ENCODE data around the gene SRF. TPM values are rescaled to one million over a fixed set of nuclear protein-coding genes. Genes with fewer than 3 reads are reported as not detected.

SRF gene
- total RNA-seq, 1 experiment from 2014 or later: 46.2 TPM

DNA sequence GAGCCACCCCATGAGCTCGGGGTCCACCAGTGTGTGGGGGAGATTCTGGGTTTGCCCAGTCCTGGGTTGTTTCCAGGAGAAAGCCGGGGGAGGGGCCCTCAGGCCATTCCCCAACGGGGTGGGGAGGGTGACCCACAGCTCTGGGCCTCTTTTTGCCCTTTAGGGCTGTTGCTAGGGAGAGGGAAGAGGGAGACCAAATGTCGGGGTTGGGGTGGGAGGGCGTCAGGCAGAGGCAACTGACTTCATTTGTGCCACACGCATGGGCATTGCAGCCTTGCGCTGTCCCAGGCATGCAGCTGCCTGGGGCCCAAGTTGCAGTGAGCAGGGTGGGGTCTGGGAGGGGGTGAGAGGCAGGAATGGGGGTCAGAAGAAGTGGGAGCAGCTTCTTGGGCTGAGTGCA is 9.0 kb downstream of the SRF start (continued):
- TF ChIP-seq OVOL2 (CRISPR knock-in tag; IDR thresholded peaks at IDR 0.05; ENCODE audit: borderline replicate concordance): no peak

DNA sequence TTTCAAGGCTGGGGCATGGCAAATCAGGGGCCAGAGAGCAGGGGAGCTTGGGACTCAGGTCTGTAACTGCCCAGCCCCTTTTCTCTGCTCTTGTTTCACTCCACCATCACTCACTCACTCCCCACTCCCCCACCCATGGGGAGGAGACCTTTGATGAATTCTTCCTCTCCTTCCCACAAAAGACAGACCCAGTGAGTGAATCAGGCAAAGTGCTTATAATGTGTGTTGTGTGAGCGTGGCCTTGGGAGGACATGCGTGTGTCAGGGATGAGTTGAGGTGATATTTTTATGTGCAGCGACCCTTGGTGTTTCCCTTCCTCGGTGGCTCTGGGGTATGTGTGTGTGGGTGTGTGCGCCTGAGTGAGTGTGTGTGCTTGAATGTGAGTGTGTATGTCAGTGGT is 9.9 kb downstream of the SRF start:
- TF ChIP-seq ZNF396 (CRISPR knock-in tag; IDR thresholded peaks at IDR 0.05; ENCODE audit: borderline replicate concordance): no peak

DNA sequence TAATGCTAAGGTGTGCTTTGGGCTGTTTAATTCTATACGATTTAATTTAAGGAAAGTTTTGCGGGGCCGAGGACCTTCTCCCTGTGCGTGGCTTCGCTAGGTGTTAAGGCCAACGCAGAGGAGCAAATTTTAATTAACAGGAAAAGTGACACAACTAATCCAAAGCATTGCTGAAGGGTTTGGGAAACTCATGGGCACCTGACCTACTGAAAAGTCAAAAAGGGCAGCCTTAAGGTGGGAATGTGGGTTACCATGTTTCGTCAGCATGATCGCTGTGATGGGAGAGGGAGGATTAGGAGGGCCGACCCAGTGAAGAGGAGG is 10.5 kb downstream of the SRF start:
- H3K4me3 Mint-ChIP-seq: peak overlapping the region; percentile 89
- TF ChIP-seq, protein P1, sequence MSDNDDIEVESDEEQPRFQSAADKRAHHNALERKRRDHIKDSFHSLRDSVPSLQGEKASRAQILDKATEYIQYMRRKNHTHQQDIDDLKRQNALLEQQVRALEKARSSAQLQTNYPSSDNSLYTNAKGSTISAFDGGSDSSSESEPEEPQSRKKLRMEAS (CRISPR knock-in tag; IDR thresholded peaks at IDR 0.05): no peak
- TF ChIP-seq FOXJ3 (CRISPR knock-in tag; IDR thresholded peaks at IDR 0.05; ENCODE audit: borderline replicate concordance): no peak
- TF ChIP-seq ELF4 (CRISPR knock-in tag; IDR thresholded peaks at IDR 0.05; ENCODE audit: low read depth): no peak
- no peak for TF ChIP-seq JAZF1 (CRISPR knock-in tag; IDR thresholded peaks at IDR 0.05)
- no peak for TF ChIP-seq CREM (CRISPR knock-in tag; IDR thresholded peaks at IDR 0.05)
- no peaks in the 10 kb centered on the region; the same call in 1 of the 2 replicates for H3K27me3 Mint-ChIP-seq (ENCODE audit: low read depth)
- H3K4me1 Mint-ChIP-seq: peaks cover 20% of the 10 kb centered on the region
- peak; percentile 69; the same call in 1 of the 2 replicates for ATAC-seq
- CTCF ChIA-PET: interaction anchor here (0.8 to 1.6 kb wide), 6 partner anchors 9 to 315 kb away, joined by 3 to 11 read pairs (median 5); partner anchors contain the start of gene DNPH1
- POLR2A ChIA-PET: interaction anchor here (0.8 to 4.0 kb wide), 6 partner anchors 10 to 252 kb away, joined by 3 to 29 read pairs (median 3); partner anchors contain the start of genes CNPY3, CRIP3, DNPH1 and PTK7
- H3K9me3 Mint-ChIP-seq: no peaks in the 10 kb centered on the region
- peak overlapping the region; percentile 95 for H3K27ac Mint-ChIP-seq
- no peak for DNase-seq (ENCODE audit: low spot score)
- peaks cover 18% of the 10 kb centered on the region for H3K36me3 Mint-ChIP-seq

More for the DNA sequence above, 9.9 kb downstream of the SRF start:
- ChIA-PET POLR2A (interaction anchor here (1.3 to 4.0 kb wide), 3 partner anchors 10 to 251 kb away, joined by 3 to 29 read pairs (median 4); partner anchors contain the start of gene SRF), CTCF (interaction anchor here (1.2 kb wide), 2 partner anchors 10 to 48 kb away, joined by 4 to 5 read pairs; partner anchors contain the start of genes DNPH1 and SRF)
- DNase-seq (ENCODE audit: low spot score) (no peak), ATAC-seq (peak; percentile 8)
- no peaks in the 10 kb centered on the region; the same call in 1 of the 2 replicates for H3K27me3 Mint-ChIP-seq (ENCODE audit: low read depth)
- H3K36me3 Mint-ChIP-seq: peaks cover 24% of the 10 kb centered on the region
- peak overlapping the region; percentile 89 for H3K4me3 Mint-ChIP-seq
- peak overlapping the region; percentile 71 for H3K27ac Mint-ChIP-seq
- no peaks in the 10 kb centered on the region for H3K9me3 Mint-ChIP-seq
- peaks cover 20% of the 10 kb centered on the region for H3K4me1 Mint-ChIP-seq

DNA sequence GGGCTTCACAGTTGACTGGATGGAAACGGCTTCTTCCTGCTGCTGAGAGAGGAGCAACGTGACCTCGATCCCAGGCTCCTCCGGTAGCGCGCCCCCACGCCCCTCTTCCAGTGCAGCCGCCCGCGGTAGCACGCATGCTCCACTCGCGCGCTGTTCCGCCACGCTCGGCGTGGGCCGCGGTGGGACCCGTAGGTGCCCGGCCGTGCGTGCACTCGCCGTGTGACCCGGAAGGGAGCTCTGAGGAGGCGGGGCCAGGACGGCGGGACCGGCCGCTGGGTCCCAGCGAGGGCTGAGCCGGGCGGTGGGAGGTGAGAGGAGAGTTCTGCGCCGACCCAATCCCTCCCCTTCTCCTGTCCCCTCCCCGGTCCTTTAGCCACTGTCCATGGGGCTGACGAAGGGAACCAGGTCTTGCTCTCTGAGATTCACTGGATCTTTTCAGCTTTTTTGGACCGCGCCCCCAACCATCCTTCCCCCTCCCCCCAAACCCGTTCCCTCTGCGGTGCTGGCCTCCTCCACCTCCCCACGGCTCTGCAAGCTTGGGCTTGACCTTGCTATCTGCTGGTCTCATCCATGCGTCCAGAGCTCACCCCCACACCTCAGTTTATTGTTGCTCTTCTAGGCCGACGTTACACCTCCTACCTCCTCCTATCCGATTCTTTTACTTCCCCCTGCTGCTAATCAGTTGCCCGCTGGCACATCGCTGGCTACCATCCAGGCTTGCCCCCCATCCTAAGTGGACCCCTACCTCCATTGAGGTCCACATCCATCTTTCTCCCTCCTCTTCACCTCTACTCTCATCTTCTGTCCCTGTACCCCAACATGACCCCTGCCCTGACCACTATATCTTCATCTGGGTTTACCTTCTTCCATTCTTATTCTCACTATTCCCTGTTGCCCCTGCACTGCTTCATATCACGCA is 11.1 kb downstream of the SRF start, which contains the start of gene CUL9:
TSS of gene CUL9 (plus strand) at position 255 of the 919 bp plus-strand sequence. CDS start 2,115 bp downstream, outside the sequence.
- peak; percentile 79 for ATAC-seq
- POLR2A ChIA-PET: interaction anchor here (0.6 to 4.0 kb wide), 10 partner anchors 11 to 328 kb away, joined by 3 to 29 read pairs (median 4); partner anchors contain the start of genes CNPY3, CRIP3, DNPH1 and LRRC73
- H3K4me1 Mint-ChIP-seq: peaks cover 20% of the 10 kb centered on the region
- TF ChIP-seq ZNF423 (CRISPR knock-in tag; IDR thresholded peaks at IDR 0.05) (no peak), OVOL2 (CRISPR knock-in tag; IDR thresholded peaks at IDR 0.05; ENCODE audit: borderline replicate concordance) (no peak), ZNF219 (CRISPR knock-in tag; IDR thresholded peaks at IDR 0.05; ENCODE audit: borderline replicate concordance) (no peak), MXD4 (CRISPR knock-in tag; IDR thresholded peaks at IDR 0.05; ENCODE audit: borderline replicate concordance) (no peak), TCF7 (CRISPR knock-in tag; IDR thresholded peaks at IDR 0.05; ENCODE audit: low read depth) (no peak), JAZF1 (CRISPR knock-in tag; IDR thresholded peaks at IDR 0.05) (no peak), SMAD4 (CRISPR knock-in tag; IDR thresholded peaks at IDR 0.05) (no peak), RORB (CRISPR knock-in tag; IDR thresholded peaks at IDR 0.05) (no peak), FOXJ3 (CRISPR knock-in tag; IDR thresholded peaks at IDR 0.05; ENCODE audit: borderline replicate concordance) (no peak)
- TF ChIP-seq, protein P1 (CRISPR knock-in tag; IDR thresholded peaks at IDR 0.05): peak; percentile 91
- TF ChIP-seq, protein P2, sequence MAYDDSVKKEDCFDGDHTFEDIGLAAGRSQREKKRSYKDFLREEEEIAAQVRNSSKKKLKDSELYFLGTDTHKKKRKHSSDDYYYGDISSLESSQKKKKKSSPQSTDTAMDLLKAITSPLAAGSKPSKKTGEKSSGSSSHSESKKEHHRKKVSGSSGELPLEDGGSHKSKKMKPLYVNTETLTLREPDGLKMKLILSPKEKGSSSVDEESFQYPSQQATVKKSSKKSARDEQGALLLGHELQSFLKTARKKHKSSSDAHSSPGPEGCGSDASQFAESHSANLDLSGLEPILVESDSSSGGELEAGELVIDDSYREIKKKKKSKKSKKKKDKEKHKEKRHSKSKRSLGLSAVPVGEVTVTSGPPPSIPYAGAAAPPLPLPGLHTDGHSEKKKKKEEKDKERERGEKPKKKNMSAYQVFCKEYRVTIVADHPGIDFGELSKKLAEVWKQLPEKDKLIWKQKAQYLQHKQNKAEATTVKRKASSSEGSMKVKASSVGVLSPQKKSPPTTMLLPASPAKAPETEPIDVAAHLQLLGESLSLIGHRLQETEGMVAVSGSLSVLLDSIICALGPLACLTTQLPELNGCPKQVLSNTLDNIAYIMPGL (CRISPR knock-in tag; IDR thresholded peaks at IDR 0.05): peak; percentile 90
- TF ChIP-seq, protein P3, sequence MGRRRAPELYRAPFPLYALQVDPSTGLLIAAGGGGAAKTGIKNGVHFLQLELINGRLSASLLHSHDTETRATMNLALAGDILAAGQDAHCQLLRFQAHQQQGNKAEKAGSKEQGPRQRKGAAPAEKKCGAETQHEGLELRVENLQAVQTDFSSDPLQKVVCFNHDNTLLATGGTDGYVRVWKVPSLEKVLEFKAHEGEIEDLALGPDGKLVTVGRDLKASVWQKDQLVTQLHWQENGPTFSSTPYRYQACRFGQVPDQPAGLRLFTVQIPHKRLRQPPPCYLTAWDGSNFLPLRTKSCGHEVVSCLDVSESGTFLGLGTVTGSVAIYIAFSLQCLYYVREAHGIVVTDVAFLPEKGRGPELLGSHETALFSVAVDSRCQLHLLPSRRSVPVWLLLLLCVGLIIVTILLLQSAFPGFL (CRISPR knock-in tag; IDR thresholded peaks at IDR 0.05; ENCODE audit: borderline replicate concordance): no peak
- TF ChIP-seq, protein P4, sequence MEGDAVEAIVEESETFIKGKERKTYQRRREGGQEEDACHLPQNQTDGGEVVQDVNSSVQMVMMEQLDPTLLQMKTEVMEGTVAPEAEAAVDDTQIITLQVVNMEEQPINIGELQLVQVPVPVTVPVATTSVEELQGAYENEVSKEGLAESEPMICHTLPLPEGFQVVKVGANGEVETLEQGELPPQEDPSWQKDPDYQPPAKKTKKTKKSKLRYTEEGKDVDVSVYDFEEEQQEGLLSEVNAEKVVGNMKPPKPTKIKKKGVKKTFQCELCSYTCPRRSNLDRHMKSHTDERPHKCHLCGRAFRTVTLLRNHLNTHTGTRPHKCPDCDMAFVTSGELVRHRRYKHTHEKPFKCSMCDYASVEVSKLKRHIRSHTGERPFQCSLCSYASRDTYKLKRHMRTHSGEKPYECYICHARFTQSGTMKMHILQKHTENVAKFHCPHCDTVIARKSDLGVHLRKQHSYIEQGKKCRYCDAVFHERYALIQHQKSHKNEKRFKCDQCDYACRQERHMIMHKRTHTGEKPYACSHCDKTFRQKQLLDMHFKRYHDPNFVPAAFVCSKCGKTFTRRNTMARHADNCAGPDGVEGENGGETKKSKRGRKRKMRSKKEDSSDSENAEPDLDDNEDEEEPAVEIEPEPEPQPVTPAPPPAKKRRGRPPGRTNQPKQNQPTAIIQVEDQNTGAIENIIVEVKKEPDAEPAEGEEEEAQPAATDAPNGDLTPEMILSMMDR (IDR thresholded peaks at IDR 0.05): no peak
- TF ChIP-seq, protein P5, sequence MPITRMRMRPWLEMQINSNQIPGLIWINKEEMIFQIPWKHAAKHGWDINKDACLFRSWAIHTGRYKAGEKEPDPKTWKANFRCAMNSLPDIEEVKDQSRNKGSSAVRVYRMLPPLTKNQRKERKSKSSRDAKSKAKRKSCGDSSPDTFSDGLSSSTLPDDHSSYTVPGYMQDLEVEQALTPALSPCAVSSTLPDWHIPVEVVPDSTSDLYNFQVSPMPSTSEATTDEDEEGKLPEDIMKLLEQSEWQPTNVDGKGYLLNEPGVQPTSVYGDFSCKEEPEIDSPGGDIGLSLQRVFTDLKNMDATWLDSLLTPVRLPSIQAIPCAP (CRISPR knock-in tag; IDR thresholded peaks at IDR 0.05): no peak

More for the DNA sequence above, 11.1 kb downstream of the SRF start, which contains the start of gene CUL9:
- peaks cover 16% of the 10 kb centered on the region for H3K36me3 Mint-ChIP-seq
- no peaks in the 10 kb centered on the region for H3K9me3 Mint-ChIP-seq
- peak within 1 kb of the TSS; percentile 89 for H3K4me3 Mint-ChIP-seq
- H3K27me3 Mint-ChIP-seq (ENCODE audit: low read depth): no peaks in the 10 kb centered on the region; the same call in 1 of the 2 replicates
- peak within 1 kb of the TSS; percentile 95 for H3K27ac Mint-ChIP-seq
- CTCF ChIA-PET: interaction anchor here (0.8 to 1.6 kb wide), 6 partner anchors 10 to 314 kb away, joined by 3 to 11 read pairs (median 5); partner anchors contain the start of gene DNPH1
- DNase-seq (ENCODE audit: low spot score): peak; percentile 77

All from WTC11 (cell line).